Keratinocyte (primary cell): ENCODE measurements around the gene APBB2. TPM values are rescaled to one million over a fixed set of nuclear protein-coding genes. Genes with fewer than 3 reads are reported as not detected.

Experiments used
- DNase-seq: peaks from one replicate; pipeline ENCODE4 v3.0.0-alpha.2; 2011; ENCODE audit warnings: low read depth, missing footprints, low spot score
- FAIRE-seq: peaks from 2 replicates; lab custom pipeline; 2011; peaks lifted over from hg19 to GRCh38; lab: Jason Lieb, UNC
- H2AFZ ChIP-seq: 2 replicates; pipeline ENCODE4 v1.6.0; 2012; ENCODE audit warnings: low read length, control low read depth, inconsistent platforms; ENCODE audit not compliant: control insufficient read depth
- H3K27ac ChIP-seq: 2 replicates; pipeline ENCODE4 v1.5.1; 2011; ENCODE audit warnings: low read length; ENCODE audit not compliant: control insufficient read depth, insufficient read depth
- H3K27me3 ChIP-seq: 3 replicates; pipeline ENCODE4 v1.6.0; 2011; ENCODE audit warnings: low read length; ENCODE audit not compliant: control insufficient read depth, insufficient read depth; ENCODE audit errors: extremely low read depth
- H3K36me3 ChIP-seq, 2 experiments: 2 replicates in 1 of 2; 3 replicates in 1 of 2; pipeline ENCODE4 v1.5.1; 2011; ENCODE audit warnings: low read length in 2 of 2, mild to moderate bottlenecking in 1 of 2; ENCODE audit not compliant: control insufficient read depth in 2 of 2, insufficient read depth in 2 of 2; ENCODE audit errors: extremely low read depth in 1 of 2
- H3K4me1 ChIP-seq: 3 replicates; pipeline ENCODE4 v1.5.1; 2011; ENCODE audit warnings: low read length; ENCODE audit not compliant: control insufficient read depth, insufficient read depth; ENCODE audit errors: extremely low read depth
- H3K4me2 ChIP-seq: 3 replicates; pipeline ENCODE4 v1.6.0; 2011; ENCODE audit warnings: low read depth, low read length; ENCODE audit not compliant: control insufficient read depth, insufficient read depth; ENCODE audit errors: extremely low read depth
- H3K4me3 ChIP-seq, 3 experiments: fragments of 200-600 bp in 1 of 3; sonication (generic) in 1 of 3; 2 replicates in 2 of 3; 3 replicates in 1 of 3; pipeline ENCODE4 v1.5.1; 2011 to 2016; ENCODE audit warnings: low read length in 3 of 3, mild to moderate bottlenecking in 3 of 3, control low read depth in 2 of 3, inconsistent platforms in 1 of 3, low read depth in 1 of 3, mixed read lengths in 1 of 3, mixed run types in 1 of 3, moderate library complexity in 1 of 3; ENCODE audit not compliant: control insufficient read depth in 2 of 3, insufficient read depth in 2 of 3; ENCODE audit errors: extremely low read depth in 1 of 3
- H3K79me2 ChIP-seq: 2 replicates; pipeline ENCODE4 v1.6.0; 2012; ENCODE audit warnings: low read length; ENCODE audit not compliant: control insufficient read depth, insufficient read depth
- H3K9ac ChIP-seq: 3 replicates; pipeline ENCODE4 v1.6.0; 2011; ENCODE audit warnings: low read length; ENCODE audit not compliant: control insufficient read depth, insufficient read depth; ENCODE audit errors: extremely low read depth
- H3K9me1 ChIP-seq: 3 replicates; pipeline ENCODE4 v1.6.0; 2011; ENCODE audit warnings: low read length; ENCODE audit not compliant: control insufficient read depth, insufficient read depth; ENCODE audit errors: extremely low read depth
- H3K9me3 ChIP-seq: 2 replicates; pipeline ENCODE4 v1.5.1; 2012; ENCODE audit warnings: low read depth, low read length; ENCODE audit not compliant: control insufficient read depth
- H4K20me1 ChIP-seq: 3 replicates; pipeline ENCODE4 v1.6.0; 2011; ENCODE audit warnings: low read length; ENCODE audit not compliant: control insufficient read depth, insufficient read depth; ENCODE audit errors: extremely low read depth
- CTCF ChIP-seq, 3 experiments: IDR thresholded peaks in 1 of 3; conservative IDR thresholded peaks in 1 of 3; optimal IDR thresholded peaks in 1 of 3; 2 replicates in 2 of 3; 3 replicates in 1 of 3; pipeline versions ENCODE3 to v1.5.1; 2011; ENCODE audit warnings: low read length in 3 of 3, mild to moderate bottlenecking in 3 of 3, moderate library complexity in 2 of 3, control low read depth in 1 of 3, inconsistent platforms in 1 of 3; ENCODE audit not compliant: insufficient read depth in 2 of 3; ENCODE audit errors: extremely low read depth in 1 of 3
- EZH2 ChIP-seq: IDR thresholded peaks from one replicate; pipeline ENCODE4 v1.6.1; 2012; ENCODE audit warnings: inconsistent platforms, mild to moderate bottlenecking, low read length, moderate library complexity
- dilution Hi-C: fragments of 300-500 bp; cut with MboI; formaldehyde crosslinking; loops from one replicate; pipeline ENCODE4 v1.7.0; 2020; ENCODE audit warnings: low sequenced_read_pairs; ENCODE audit not compliant: extremely low pct_ligation_motif_present
- polyA plus RNA-seq, 5 experiments: library from polyadenylated mRNA; depleted of rRNA in 3 of 5; stranded (reverse) in 3 of 5; stranded (forward) in 1 of 5; unstranded in 1 of 5; fragments of >200 nt; gene quantifications; 1 replicate in 1 of 5; 2 replicates in 3 of 5; 3 replicates in 1 of 5; pipeline versions ENCODE4 v1.2.1 to v1.2.3, GENCODE V29; 2011 to 2012; ENCODE audit warnings: missing spikeins in 2 of 5, low read depth in 1 of 5, low replicate concordance in 1 of 5

Gene APBB2
- polyA plus RNA-seq, 1 donor (not counting 4 experiments of a cell fraction or from before 2014, with no cell fraction given), result 57.3 TPM

DNA sequence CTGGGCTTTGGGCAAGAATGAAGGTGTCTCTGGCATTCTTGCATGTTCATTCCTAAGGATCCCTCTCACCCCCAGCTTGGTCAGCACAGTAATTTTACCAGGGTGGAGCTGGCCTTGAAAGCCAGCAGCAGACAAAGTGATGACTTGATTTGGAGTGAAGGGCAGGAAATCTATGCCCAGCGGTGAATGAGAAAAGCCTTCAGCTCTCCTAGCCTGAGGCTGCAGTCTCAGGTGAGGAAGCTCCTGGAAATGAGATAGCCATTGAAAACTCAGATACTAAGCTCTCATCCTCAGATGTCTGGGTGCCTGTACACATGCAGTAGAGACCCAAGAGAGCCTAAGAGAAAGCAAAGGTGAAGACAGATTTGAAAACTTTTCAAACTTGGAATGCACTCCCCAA is 31.6 kb upstream of the APBB2 start:
- FAIRE-seq, result no peak
- Histone ChIP-seq H3K79me2 (no peaks in the 10 kb centered on the region), H3K27me3 (peaks cover 6% of the 10 kb centered on the region), H3K4me1 (no peaks in the 10 kb centered on the region), H3K36me3 (no peaks in the 10 kb centered on the region), H3K4me3 (no peak overlapping the region), H3K27ac (no peak overlapping the region), H3K9me3 (no peaks in the 10 kb centered on the region), H2AFZ (no peak overlapping the region), H3K4me2 (no peak overlapping the region), H3K9ac (no peak overlapping the region), H4K20me1 (no peaks in the 10 kb centered on the region), H3K9me1 (no peaks in the 10 kb centered on the region)
- dilution Hi-C loops, result no loop called here
- no peak for DNase-seq
- no peak for TF ChIP-seq EZH2
- TF ChIP-seq CTCF (optimal IDR thresholded peaks at IDR 0.05 in 1 of 3, IDR thresholded peaks at IDR 0.05 in 1 of 3, conservative IDR thresholded peaks at IDR 0.05 in 1 of 3; ENCODE audit: extremely low read depth in 1 of 3, insufficient read depth in 2 of 3, low read length in 3 of 3), result no peak

DNA sequence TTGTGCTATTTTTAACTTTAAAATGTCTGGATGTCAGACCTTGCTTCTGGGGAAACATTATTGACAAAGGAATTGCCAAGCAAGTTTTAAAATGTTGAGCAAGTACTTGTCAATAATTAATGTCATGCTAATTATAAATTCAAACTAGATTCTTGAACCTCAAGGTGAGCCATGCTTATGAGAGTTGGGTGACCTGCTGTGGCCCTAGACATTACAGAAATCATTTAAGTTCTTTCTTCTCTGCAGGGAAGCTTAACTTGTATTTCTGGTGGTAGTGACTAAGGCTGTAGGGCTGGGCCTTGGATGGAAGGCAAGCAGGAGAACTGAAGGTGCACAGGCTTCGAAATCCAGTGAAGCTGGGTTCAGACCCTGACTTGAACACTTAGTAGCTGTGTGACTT is 27.6 kb upstream of the APBB2 start:
- no peaks in the 10 kb centered on the region for H3K9me3 ChIP-seq
- H3K27me3 ChIP-seq, result peaks cover 6% of the 10 kb centered on the region
- no peak for TF ChIP-seq CTCF (optimal IDR thresholded peaks at IDR 0.05 in 1 of 3, IDR thresholded peaks at IDR 0.05 in 1 of 3, conservative IDR thresholded peaks at IDR 0.05 in 1 of 3; ENCODE audit: extremely low read depth in 1 of 3, insufficient read depth in 2 of 3, low read length in 3 of 3)
- no peak for TF ChIP-seq EZH2
- H2AFZ ChIP-seq, result no peak overlapping the region
- H3K9ac ChIP-seq, result no peak overlapping the region
- no peak overlapping the region for H3K4me3 ChIP-seq
- no peaks in the 10 kb centered on the region for H3K36me3 ChIP-seq
- H3K4me1 ChIP-seq, result no peaks in the 10 kb centered on the region
- no peaks in the 10 kb centered on the region for H3K79me2 ChIP-seq
- FAIRE-seq, result no peak
- no peaks in the 10 kb centered on the region for H4K20me1 ChIP-seq
- no peak overlapping the region for H3K27ac ChIP-seq
- DNase-seq, result no peak
- H3K4me2 ChIP-seq, result no peak overlapping the region
- dilution Hi-C loops, result no loop called here
- H3K9me1 ChIP-seq, result no peaks in the 10 kb centered on the region
